Psoas muscle (tissue), 8 donors: Measurements from ENCODE around the gene PROC. TPM values are rescaled to one million over a fixed set of nuclear protein-coding genes. Genes with fewer than 3 reads are reported as not detected.
"Not testable (repeated sequence)": the region's sequence is repeated elsewhere in the genome, so short reads cannot be mapped to it uniquely, and the experiment has no call there.

Experiments used
- ATAC-seq, 4 donors: fragments of 200-7000 bp; cut with Tn5 transposase; one replicate each; pipeline ENCODE4 v1.9.1; 2020; ENCODE audit warnings: moderate library complexity in 3 of 4, mild to moderate bottlenecking in 2 of 4
- DNase-seq, 2 donors: peaks; one replicate each; pipeline ENCODE4 v3.0.0-alpha.2; 2020
- H3K27ac ChIP-seq: fragments of 200-600 bp; one replicate; pipeline ENCODE4 v1.8.0; 2022
- H3K27me3 ChIP-seq, 3 donors: fragments of 200-600 bp in 1 of 3; one replicate each; pipeline versions ENCODE4 v1.6.1 to v1.8.0; 2013 to 2022; ENCODE audit warnings: low read length in 2 of 3, mild to moderate bottlenecking in 2 of 3, moderate library complexity in 1 of 3; ENCODE audit not compliant: insufficient read depth in 3 of 3
- H3K36me3 ChIP-seq, 2 donors: fragments of 200-600 bp in 1 of 2; one replicate each; pipeline versions ENCODE4 v1.6.1 to v1.8.0; 2013 to 2022; ENCODE audit warnings: low read depth in 1 of 2, mild to moderate bottlenecking in 1 of 2, moderate library complexity in 1 of 2; ENCODE audit not compliant: insufficient read depth in 1 of 2
- H3K4me1 ChIP-seq: fragments of 200-600 bp; one replicate; pipeline ENCODE4 v1.8.0; 2022
- H3K4me3 ChIP-seq: fragments of 200-600 bp; one replicate; pipeline ENCODE4 v1.8.0; 2022; ENCODE audit warnings: mild to moderate bottlenecking
- H3K9me3 ChIP-seq: fragments of 200-600 bp; one replicate; pipeline ENCODE4 v1.8.0; 2022
- WGBS, 3 donors: extraction: QIAGEN DNeasy Blood & Tissue Kit; methylation state at CpG; one replicate each; pipeline versions ENCODE4 v1.1.6 to v1.1.7; 2013; 5-methylcytosine and 5-hydroxymethylcytosine counted together
- intact Hi-C, 2 donors: fragments of 100-400 bp; cut with DNase I; formaldehyde crosslinking; loops; one replicate each; pipeline versions ENCODE4 v1.11.0 to v1.14.2; 2022
- polyA plus RNA-seq, 3 donors: library from polyadenylated mRNA; stranded (reverse); fragments of 200-250 nt; gene quantifications; one replicate each; pipeline ENCODE4 v1.2.3, GENCODE V29; 2013
- total RNA-seq, 4 donors: library from RNA; stranded (reverse); fragmentation: NEBNext Ultra II Directional in 2 of 4; extraction: Animal tissue kit (Norgen Biotek cat#: 25700) in 2 of 4; gene quantifications; one replicate each; pipeline versions ENCODE4 v1.2.1 to v1.2.4, GENCODE V29; 2021 to 2023
- TF ChIP-seq, protein P1 (sequence below): fragments of 200-600 bp; IDR thresholded peaks from one replicate; pipeline ENCODE4 v1.8.0; 2022; ENCODE audit warnings: antibody characterized with exemption
- donor health status: healthy with polysubstance abuse.
- donor health status: DM: no; HTN: no; CAD: no; lungs with moderate emphysema.
- donor health status: Bipolar disorder and iron deficiency.
- donor health status: healthy.
- donor health status: DM: yes; HTN: yes; CAD: no.
- donor health status: DM: no; HTN: no; CAD: no.
- donor health status: DM: no; HTN: no; CAD: no.
- donor health status: DM: yes; HTN: yes; CAD: no.

PROC gene
- total and polyA plus RNA-seq, 7 donors: 0.05 to 0.60 TPM; not detected in 5

DNA sequence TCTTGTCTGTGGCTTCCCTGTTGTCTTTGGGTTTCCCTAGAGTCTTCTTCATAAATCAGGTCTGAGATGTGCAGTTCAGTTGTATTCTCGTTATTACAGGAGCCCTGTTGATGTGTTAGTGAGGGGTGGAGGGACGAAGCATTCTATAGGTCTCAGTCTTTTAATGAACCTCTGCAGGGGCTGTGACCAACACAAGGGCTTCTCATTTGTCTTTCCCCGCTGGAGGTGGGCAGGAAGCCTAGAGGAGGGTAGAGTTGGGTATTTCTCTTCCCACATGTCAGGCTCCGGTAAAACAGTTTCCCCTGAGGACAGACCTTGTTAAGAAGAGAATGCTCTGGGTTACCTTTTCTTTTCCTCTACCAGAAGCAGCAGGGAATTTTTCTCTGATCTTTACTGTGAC, 31.2 kb downstream of the PROC start:
- no peaks in the 10 kb centered on the region for H3K27me3 ChIP-seq
- no peak overlapping the region for H3K27ac ChIP-seq
- no peak overlapping the region for H3K4me3 ChIP-seq
- peaks cover 0 to 9% of the 10 kb centered on the region in 2 donors for H3K36me3 ChIP-seq
- ATAC-seq: no peak
- peaks cover 7% of the 10 kb centered on the region for H3K9me3 ChIP-seq
- intact Hi-C loops: no loop called here
- no peak for DNase-seq
- no peaks in the 10 kb centered on the region for H3K4me1 ChIP-seq
- TF ChIP-seq, protein P1, sequence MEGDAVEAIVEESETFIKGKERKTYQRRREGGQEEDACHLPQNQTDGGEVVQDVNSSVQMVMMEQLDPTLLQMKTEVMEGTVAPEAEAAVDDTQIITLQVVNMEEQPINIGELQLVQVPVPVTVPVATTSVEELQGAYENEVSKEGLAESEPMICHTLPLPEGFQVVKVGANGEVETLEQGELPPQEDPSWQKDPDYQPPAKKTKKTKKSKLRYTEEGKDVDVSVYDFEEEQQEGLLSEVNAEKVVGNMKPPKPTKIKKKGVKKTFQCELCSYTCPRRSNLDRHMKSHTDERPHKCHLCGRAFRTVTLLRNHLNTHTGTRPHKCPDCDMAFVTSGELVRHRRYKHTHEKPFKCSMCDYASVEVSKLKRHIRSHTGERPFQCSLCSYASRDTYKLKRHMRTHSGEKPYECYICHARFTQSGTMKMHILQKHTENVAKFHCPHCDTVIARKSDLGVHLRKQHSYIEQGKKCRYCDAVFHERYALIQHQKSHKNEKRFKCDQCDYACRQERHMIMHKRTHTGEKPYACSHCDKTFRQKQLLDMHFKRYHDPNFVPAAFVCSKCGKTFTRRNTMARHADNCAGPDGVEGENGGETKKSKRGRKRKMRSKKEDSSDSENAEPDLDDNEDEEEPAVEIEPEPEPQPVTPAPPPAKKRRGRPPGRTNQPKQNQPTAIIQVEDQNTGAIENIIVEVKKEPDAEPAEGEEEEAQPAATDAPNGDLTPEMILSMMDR: no peak
- WGBS, 3 donors: 78 to 86% (median 85%) methylated on average over 4 of the region's 4 CpGs

DNA sequence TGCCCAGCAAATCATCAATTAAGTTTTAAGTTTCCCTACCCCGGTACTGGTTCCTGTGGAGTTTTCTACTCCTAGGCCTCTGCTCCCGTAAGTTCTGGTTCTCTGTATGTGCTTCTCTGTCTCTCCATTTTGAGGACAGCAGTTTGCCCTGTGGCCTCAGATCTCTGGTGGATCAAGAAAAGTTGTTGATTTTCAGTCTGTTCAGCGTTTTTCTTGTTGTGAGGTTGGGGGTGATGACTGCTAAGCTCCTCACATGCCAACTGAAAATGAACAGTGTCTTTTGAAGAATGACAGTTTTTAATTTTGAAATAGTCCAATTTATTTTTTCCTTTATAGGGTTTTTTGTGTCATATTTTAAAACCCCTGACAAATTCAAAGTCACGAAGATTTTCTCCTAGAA, 31.7 kb downstream of the PROC start:
- no peak overlapping the region for H3K27ac ChIP-seq
- H3K4me1 ChIP-seq: no peaks in the 10 kb centered on the region
- H3K9me3 ChIP-seq: peaks cover 4% of the 10 kb centered on the region
- DNase-seq (no peak), ATAC-seq (no peak)
- 86 to 89% (median 86%) methylated on average over 4 of the region's 4 CpGs for WGBS, 3 donors
- TF ChIP-seq, protein P1: no peak
- intact Hi-C loops: no loop called here
- H3K27me3 ChIP-seq: no peaks in the 10 kb centered on the region
- peaks cover 0 to 9% of the 10 kb centered on the region in 2 donors for H3K36me3 ChIP-seq
- H3K4me3 ChIP-seq: no peak overlapping the region

DNA sequence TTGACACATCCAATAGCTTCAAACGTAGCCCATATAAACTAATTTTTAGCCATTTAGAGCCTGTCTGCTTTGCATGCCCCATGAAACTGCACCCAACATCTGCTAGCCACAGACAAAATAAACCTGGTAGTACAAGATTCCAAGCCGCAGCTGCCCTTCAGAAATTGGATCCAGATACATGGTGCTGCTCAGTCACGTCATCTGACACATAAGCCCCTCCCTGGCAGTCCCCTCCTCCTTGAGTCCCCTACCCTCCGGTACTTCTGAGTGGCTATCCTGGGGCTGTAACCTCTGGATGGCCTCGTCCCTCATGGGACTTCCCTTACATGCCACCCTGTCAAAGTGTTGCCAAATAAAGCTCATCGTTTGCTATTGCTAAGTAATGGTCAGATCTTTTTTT, 33.8 kb downstream of the PROC start:
- H3K27ac ChIP-seq: no peak overlapping the region
- peaks cover 0 to 12% of the 10 kb centered on the region in 2 donors for H3K36me3 ChIP-seq
- 76 to 82% (median 76%) methylated on average over 6 of the region's 6 CpGs for WGBS, 3 donors
- intact Hi-C loops: no loop called here
- DNase-seq (no peak), ATAC-seq (no peak)
- H3K4me1 ChIP-seq: no peaks in the 10 kb centered on the region
- H3K27me3 ChIP-seq: no peaks in the 10 kb centered on the region
- no peak overlapping the region for H3K4me3 ChIP-seq
- no peaks in the 10 kb centered on the region for H3K9me3 ChIP-seq
- TF ChIP-seq, protein P1: no peak

DNA sequence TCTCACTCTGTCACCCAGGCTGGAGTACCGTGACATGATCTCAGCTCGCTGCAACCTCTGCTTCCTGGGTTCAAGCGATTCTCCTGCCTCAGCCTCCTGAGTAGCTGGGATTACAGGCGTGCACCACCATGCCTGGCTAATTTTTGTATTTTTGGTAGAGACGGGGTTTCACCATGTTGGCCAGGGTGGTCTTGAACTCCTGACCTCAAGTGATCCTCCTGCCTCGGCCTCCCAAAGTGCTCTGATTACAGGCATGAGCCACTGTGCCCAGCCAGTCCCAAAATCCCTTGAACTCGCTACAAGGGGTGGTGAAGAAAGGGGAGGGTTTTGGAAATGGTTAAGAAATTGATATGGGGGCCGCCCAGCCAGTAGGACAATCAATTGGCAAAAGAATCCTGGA, 34.2 kb downstream of the PROC start:
- intact Hi-C loops, ATAC-seq, H3K27ac ChIP-seq, DNase-seq, H3K27me3 ChIP-seq, H3K9me3 ChIP-seq, H3K4me3 ChIP-seq, H3K4me1 ChIP-seq: not testable (repeated sequence)
- WGBS, 3 donors: 94 to 97% (median 96%) methylated on average over 7 to 8 of the region's 8 CpGs
- peaks cover 0 to 13% of the 10 kb centered on the region in 2 donors for H3K36me3 ChIP-seq

DNA sequence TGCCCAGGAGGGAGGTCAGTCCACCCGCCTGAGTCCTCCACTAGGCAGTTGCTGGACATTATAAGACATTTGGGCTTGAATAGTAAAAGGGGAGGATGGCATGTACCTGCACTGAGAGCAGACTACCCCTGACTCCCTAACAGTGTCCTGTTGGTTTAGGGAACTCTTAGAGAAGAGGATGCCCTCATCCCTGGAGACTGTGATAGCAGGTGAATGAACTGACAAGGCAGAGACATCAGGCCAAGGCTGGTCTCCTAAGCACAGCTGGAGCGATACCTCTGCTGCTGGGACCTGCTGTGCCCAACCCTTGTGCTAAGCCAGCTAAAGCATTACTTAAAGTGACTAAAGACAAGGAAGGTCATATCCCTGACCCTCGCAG, 34.8 kb downstream of the PROC start:
- no peaks in the 10 kb centered on the region for H3K9me3 ChIP-seq
- H3K4me1 ChIP-seq: no peaks in the 10 kb centered on the region
- peaks cover 0 to 15% of the 10 kb centered on the region in 2 donors for H3K36me3 ChIP-seq
- H3K27me3 ChIP-seq: no peaks in the 10 kb centered on the region
- no peak overlapping the region for H3K27ac ChIP-seq
- ATAC-seq: no peak
- intact Hi-C loops: no loop called here
- no peak for DNase-seq
- TF ChIP-seq, protein P1: no peak
- WGBS, 3 donors: 95 to 99% (median 95%) methylated on average over 3 of the region's 3 CpGs
- no peak overlapping the region for H3K4me3 ChIP-seq
